HG03575 (cell line): Measurements from ENCODE around the gene DOCK2.

Experiments
- ATAC-seq: cut with Tn5 transposase; IDR thresholded peaks from one replicate; pipeline ENCODE4 v1.9.1; 2021; ENCODE audit not compliant: unreplicated experiment, insufficient number of reproducible peaks, low FRiP score; ENCODE audit errors: extremely low read depth

Gene DOCK2

DNA sequence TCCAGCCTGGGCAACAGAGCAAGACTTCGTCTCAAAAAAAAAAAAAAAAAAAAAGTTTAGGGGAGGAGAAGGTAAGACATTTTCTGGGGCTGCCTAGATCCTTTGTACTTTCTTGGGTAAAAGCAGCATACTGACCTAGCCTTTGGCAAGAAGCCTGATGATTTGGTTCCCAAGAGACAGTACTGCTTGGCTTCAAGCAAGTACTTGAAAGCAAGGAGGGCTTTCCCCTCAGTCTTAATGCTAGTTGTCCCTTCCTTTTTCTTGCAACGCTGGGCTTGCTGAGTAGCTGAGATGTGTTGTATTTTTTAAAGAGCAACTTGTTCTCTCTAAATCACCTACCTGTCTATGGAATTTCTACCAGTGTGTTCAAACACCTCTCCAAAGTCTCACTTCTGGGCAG lies 267.0 kb downstream of the DOCK2 start:
- ATAC-seq = no peak

DNA sequence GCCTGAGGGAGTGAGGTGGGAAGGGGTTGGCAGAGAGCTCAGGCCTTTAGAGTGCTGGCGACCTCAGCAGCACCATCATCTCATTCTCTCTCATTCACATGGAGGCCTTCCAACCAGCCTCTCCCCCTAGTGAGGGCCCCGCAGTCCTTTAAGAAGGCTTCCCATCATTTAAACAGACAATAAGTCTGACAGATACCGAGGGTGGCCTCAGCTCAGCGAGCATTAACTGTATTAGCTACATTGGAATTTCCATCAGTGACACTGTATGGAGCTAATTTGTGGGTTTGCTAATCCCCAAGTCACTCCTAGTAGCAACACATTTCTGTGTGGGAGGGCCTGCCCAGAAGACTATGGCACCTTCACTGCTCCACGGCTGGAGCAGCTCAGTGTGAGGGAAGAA lies 267.4 kb downstream of the DOCK2 start:
- no peak for ATAC-seq

DNA sequence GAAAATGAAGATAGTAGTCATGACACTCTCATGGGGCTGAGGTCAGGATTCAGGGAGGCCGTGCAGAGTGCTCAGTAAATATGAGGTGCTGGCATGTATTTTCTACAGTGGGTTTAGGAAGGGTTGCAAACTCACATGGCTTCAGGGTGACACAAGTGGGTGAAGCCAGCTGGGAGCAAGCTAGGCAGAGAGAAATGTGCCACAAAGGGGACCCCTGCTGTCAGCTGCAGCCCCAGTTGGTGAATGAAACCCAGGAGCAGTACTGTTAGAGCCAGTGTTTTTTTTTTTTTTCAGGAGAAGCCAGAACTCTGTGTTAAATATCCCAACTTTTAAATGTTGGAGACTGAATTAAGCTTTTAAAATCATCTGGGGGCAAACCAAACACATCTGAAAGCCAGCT lies 267.9 kb downstream of the DOCK2 start:
- no peak for ATAC-seq

DNA sequence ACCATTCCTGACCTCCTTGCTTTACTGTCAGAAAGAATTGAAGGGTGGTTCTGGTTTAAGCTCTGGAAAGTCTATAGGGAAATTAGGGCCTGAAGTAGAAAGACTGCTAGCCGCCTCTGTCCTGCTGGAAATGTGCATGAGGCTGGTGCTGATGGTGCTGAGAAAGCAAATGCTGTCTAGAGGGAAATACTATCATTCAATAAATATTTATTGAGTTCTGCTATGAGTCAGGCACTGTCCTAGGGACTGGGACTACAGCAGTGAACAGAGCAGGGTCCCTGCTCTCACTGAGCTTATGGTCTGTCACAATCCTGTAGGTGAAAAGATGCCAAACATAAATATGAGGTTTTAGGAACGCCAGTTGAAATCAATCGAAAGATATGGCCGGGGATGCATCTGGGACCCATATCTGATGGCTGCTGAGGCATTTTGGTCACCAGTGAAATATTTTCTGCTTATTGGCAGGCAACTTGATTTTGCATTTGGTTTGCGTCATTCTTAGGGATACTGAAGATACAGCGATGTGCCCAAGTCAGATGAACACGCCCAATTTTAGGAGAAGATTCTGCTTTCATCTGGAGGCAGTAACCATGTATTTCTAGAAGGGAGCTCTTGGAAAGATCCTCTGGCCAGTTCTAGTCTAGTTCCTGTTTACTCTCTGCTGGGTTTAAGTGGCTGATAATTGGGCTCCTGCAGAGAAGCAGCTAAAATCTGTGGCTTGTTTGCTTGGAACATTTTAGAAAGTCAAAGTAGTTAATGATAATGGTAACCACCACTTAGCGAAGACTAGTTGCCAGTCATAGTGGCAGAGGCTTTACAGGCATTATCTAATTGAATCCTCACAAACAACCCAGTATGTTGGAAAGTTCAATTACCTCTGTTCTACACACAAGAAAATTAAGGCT lies 269.9 kb downstream of the DOCK2 start:
- no peak for ATAC-seq

DNA sequence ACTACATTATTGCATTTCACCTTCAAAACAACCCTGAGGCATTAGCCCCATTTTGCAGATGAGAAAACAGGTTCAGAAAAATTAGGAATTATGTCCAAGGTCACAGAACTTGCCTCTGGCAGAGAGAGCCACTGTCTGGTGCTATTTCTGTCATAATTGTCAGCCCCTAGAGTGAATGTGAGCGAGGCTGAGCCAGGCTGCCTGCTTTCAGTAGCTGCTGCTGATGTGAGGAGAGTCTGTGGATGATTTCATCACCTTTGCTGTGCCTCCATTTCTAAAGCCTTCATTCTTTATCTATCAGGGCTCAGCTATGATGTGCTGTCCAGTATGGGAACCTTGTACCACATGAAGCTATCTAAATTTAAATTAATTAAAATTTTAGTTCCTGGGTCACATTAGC lies 271.8 kb downstream of the DOCK2 start:
- ATAC-seq = no peak

DNA sequence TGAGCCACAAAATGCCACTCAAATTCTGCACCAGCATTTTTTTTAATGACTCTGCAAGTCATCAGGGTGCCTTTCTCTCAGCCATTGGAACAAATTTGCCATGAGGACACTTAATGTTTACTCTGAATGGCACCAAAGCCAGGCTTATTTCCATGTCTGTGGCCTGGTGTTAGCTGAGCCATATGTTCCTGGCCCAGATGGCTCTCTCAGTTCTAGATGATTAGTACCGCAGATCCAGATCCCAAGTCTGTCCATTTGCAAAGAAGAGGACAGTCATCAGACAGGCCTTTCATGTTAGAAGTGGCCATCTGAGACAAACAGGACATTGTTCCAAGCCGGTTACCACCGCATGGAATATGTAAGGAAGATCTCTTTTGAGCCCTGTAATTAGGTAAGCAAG lies 272.9 kb downstream of the DOCK2 start:
- no peak for ATAC-seq

DNA sequence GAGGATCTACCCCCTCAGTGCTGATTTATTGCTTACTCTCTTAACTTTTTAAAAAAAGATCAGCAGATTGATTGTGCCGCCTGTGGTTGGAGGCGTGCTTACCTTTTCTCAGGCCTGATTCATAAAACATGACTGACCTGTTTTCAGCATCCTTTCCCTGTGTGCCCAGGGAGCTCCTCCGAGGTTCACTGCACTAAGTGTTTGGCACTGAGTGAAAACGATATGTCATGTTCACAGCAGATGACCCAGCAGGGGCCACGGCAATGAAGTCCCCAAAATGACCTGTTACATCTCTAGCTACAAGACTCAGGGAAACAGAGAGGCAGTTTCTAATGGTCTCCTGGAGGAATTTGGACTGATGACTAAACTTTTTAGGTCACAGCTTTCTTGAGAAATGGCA lies 273.3 kb downstream of the DOCK2 start:
- no peak for ATAC-seq

DNA sequence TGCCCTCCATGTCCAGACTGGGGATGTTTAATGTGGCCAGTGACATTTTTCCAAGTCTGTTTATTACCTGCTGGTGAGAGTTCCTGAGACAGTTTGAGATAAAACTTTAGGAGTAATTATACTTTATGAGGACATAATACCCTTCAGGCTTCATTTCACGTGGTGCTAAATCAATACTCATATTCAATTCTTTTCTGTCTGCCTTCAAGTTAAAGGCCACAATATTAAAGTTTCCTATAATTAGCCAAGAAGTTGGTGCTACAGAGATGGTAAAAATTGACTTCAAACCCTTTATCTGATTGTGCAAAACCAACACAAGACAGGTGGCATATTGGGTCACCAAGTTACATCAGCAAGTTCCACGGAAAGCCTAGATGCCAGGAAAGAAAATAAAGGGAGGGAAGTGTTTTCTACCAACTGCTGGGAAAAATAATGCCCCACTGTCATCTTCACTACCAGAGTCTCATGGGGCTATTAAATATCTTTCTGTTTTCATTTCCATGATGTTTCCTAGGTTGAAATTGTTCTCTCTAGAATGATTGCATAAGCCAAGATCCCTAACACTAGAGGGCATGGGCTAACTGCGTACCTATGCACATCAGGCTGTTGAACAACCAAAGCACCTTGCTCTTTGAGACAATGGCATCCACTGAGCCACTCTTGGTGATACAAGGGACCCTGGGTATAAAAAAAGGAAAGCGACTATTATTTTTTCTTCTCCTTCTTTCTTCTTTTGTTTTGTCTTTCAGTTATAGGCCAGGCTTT lies 274.6 kb downstream of the DOCK2 start:
- no peak for ATAC-seq

DNA sequence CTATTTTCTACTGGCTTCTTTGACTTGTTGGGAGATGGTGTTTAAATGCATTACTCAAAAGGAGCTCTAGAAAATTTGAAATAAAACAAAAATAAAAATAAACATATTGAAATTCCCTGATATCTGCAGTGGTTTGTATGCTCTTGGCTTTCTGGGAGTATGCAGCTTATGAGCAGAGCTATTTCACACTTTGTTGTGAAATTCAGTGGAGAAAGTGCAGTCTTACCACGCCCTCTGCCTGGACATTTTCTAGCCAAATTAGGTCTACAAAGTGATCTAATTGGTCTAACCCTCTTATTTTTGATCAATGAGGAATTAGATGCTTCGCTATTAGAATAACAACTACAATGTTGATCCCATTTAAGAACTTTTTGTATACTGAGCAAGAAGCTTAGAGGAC lies 276.4 kb downstream of the DOCK2 start:
- ATAC-seq = no peak

DNA sequence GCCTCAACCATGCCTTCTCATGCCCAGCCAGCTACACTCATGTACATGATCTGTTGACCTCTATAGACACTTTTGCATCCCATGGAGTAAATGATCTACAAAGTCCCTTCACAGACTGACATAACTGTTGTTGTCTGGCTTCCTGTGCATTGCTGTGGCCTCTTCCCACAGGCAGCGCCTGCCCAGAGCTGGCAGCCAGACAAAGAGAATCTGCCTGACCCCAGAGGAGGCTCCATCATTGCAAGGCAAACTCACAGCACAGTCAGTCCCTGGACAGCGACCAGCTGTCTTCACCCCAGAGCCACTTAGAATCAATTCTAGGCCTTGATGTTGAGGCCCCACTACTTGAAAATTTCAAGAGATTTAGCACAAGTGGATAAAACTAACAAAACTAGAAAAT lies 277.7 kb downstream of the DOCK2 start:
- ATAC-seq = no peak

DNA sequence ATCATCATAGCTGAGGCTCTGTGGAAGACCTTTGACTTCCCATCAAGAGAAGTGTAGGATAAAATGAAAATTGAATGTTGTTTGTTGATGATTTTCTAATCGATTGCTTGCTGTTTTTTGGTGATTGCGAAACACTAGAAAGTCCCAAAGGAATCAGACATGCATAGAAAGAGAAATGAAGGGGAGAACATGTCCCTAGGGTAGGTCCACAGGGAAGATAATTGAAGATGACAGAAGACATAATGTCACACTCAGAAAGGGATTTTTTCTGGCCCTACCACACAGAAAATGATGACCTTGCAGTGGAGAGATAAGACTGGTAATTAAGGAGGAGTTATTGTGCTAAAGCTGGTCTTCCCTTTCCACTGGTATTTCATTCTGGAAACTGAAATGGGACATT lies 280.4 kb downstream of the DOCK2 start:
- no peak for ATAC-seq

DNA sequence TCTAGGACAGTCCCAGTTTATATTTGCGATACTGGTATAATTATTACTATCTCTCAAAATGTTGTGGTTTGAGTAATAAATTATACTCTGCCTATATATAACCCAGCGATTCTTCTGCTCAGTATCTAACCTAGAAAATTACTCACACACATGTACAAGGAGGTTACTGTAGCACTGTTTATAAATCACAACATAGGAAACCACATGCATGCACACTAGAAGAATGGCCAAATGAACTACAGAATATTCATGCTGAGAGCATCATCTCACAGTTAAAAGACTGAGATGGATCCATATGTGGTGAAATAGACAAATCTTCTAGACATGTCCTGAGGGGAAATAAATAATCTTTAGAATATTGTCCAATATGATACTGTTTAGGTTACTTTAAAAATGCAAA lies 281.2 kb downstream of the DOCK2 start:
- no peak for ATAC-seq

DNA sequence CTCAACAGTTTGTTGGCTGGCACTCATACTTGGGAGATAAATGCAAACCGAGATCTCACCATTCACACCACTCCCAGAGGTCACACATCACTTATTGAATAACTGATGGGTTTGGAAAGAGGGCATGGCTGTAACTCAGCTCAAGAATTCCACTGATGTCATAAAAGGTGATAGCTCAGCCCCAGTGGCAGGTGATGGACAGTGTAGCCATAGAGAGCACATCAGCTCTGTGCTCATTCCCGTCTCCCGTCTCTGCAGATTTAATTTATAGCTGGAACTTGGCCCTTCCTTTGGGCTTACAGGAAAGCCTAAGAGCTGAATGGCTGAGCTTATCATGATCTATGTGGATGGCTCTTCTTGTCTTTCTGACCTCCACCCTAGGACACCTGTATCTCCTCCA lies 283.4 kb downstream of the DOCK2 start:
- no peak for ATAC-seq

DNA sequence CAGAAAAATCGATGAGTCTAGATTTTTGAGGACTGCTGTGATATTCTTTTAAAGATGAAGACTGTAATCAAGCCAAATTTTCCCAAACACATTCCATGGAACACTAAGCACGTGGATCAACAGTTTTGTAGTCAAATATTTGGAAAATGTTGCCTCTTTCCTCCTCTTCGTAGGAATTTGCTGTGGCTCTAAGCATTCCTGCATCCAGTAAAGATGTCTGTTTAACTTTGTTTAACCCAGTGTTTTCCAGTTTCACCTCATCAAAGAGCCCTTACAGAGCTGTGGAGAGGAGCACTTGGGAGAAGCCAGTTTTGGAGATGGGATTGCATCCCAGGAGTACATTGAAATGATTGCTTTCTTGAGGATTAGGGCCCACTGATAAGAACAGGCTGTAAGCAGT lies 284.3 kb downstream of the DOCK2 start:
- ATAC-seq = no peak

DNA sequence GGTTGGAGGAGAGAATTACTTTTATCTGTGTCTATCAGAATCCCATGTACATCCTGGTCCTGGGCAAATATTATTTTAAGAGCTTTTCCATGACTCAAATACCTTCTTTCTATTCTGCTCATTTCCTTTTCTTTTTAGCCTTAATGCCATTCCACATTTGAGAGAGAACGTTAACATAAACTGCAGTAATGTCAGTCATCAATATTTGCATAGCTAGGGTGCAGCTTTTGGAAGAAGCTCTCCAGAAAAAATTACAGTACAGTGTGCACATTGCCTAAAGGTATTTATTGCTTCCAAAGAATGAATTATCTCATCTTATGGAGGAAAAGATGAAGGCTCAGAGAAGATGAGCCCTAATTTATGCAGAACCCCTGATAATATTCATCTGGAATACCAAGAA lies 284.9 kb downstream of the DOCK2 start:
- ATAC-seq = no peak

DNA sequence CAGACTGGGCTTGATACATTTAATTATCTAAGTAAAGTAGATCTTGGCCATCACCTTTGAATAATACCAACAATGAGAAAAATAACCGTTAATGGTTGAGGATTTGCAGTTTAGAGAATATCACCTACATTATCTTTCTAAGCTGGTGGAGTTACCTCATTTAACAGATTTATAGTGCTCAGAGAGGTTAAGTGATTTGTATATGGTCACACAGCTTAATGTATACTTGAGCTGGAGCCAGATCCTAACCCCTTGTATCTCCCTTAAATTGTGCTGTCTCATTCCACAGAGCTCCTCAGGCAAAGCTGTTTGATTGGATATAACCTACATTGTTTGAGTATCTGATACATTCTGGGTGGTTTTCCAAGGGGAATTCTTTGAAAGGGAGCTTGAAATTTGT lies 285.4 kb downstream of the DOCK2 start:
- no peak for ATAC-seq

DNA sequence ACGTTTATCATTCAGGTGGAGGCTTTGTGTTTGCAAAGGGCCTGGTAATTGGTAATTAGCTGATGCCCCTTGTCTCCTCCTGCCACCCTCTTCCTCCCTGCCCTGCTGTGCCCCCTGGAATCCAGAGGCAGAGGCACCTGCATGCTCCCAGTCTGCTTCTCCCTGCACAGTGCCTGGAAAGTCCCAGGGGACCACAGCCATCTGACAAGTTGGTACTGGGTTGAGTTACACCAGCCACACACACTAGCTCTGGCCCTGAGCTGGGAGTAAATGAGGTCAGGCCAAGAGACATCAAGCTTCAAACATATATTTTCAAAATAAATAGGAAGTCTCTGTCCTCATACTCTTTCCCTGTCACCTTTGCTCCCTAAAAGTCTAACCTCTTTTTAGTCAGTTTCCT lies 286.9 kb downstream of the DOCK2 start:
- ATAC-seq = no peak

DNA sequence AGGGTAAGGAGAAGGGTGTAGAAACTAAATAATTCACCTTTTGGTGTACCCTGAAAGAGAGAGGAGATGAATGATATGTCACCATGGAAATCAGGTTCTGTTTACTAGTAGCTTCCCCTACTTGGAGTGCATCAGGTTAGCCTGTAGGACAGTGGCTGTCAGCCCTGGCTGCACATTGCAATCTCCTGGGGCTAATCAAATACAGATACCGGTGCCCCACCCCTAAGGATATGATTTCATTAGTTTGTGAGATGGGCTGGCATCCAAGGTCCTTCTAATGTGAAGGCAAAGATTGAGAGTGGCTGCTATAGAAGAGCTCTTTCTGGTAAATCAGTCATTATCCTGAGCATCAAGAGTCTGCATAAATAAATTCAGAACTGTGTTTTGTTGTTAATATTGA lies 296.1 kb downstream of the DOCK2 start:
- ATAC-seq = no peak

DNA sequence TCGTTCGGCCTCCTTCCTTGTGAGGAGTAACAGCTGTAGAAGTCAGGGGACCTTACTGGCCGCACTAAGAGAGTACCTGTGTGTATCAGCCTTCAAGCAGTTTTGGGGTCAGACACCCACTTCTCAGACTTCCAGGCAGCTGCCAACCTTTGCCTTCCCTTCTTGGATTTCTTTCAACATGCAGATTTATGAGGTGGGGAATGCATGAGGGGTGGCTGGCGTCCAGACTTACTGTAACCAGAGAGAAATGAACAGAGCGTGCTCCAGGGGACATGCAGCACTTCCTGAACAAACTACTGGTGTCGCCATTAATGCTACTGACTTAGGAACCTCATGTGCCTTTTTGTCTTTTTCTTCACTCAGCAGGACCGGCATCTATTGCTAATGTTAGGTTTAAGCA lies 296.5 kb downstream of the DOCK2 start:
- ATAC-seq = no peak

DNA sequence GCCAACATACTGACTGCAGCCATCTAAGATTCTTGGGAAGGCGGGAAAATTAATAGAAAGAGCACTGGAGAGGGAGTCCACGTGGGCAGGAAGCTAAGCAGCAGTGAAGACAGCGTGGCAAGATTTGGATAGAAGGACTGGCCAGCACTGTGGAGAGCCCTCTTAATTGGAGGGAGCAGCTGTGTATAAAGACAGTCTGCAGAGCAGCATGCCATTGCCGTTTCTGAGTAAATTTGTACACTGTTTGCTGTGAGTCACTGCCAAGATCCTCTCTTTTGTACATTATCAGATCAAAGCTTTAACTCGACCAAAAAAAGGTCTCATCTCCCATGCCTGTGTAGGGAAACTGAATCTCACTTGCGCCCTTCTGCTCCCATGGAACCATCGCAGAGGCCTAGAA lies 297.9 kb downstream of the DOCK2 start:
- ATAC-seq = no peak
